Activated CD4-positive, alpha-beta T cell treated with anti-CD3 and anti-CD28 coated beads, Interleukin-2, amount 50 U/mL, for 16 hours (primary cell): Measurements from ENCODE around the gene DOP1A.

Experiments
- DNase-seq: peaks from one replicate; pipeline ENCODE4 v3.0.0-alpha.2; 2020

DOP1A gene

DNA sequence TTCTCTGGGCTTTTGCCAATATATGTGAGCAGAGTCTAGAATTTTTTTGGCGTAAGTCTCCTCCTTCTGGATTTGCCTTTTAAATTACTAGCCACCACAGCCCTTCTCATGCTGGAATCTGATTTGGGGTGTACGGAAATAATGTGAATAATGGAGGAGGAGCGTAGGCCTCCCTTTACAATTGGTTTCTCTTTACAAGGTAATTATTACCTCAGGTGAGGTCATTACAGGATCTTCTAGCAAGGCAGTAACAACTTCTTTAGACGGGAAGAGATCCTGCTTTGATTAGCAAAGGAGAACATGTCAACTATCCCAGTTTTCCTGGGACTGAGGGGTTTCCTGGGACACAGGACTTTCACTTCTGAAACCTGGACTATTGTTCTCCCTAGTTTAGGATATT lies 134.6 kb downstream of the DOP1A start:
- DNase-seq = no peak

- DNase-seq = peak; percentile 64
Measured at GRCh38 chr6:83215131-83216047, 147.9 kb downstream of the DOP1A start.

- DNase-seq = no peak
Measured at GRCh38 chr6:83216806-83217205, 149.3 kb downstream of the DOP1A start.
